HFFc6 (cell line): ENCODE measurements around the gene SCARB2. TPM values are rescaled to one million over a fixed set of nuclear protein-coding genes. Genes with fewer than 3 reads are reported as not detected.

Experiments
- DNase-seq: peaks from one replicate; pipeline ENCODE4 v3.0.0-alpha.2; 2018
- H3K27ac Mint-ChIP-seq: 2 replicates; pipeline ENCODE4 v1.8.0; 2020; ENCODE audit warnings: mild to moderate bottlenecking, mixed read lengths
- H3K27me3 Mint-ChIP-seq: 2 replicates; pipeline ENCODE4 v1.8.0; 2021; ENCODE audit warnings: mild to moderate bottlenecking, moderate library complexity, mixed read lengths; ENCODE audit not compliant: insufficient read depth
- H3K36me3 Mint-ChIP-seq: 2 replicates; pipeline ENCODE4 v1.8.0; 2021; ENCODE audit warnings: low read depth, mixed read lengths
- H3K4me1 Mint-ChIP-seq: 2 replicates; pipeline ENCODE4 v1.8.0; 2020; ENCODE audit warnings: low read depth, mixed read lengths
- H3K4me3 Mint-ChIP-seq: 2 replicates; pipeline ENCODE4 v1.8.0; 2020; ENCODE audit warnings: mild to moderate bottlenecking, moderate library complexity, mixed read lengths
- H3K9me3 Mint-ChIP-seq: 2 replicates; pipeline ENCODE4 v1.8.0; 2020; ENCODE audit warnings: mild to moderate bottlenecking, mixed read lengths
- total RNA-seq, 6 experiments: library from RNA; stranded (reverse); fragmentation: NEBNext Ultra II Directional; extraction: Animal tissue kit (Norgen Biotek cat#: 25700); gene quantifications; 2 replicates in 1 of 6; 3 replicates in 5 of 6; pipeline ENCODE4 v1.2.3, GENCODE V29; 2021
- TF ChIP-seq, protein P1 (sequence below): fragments of 200-600 bp; sonication (generic); IDR thresholded peaks from 2 replicates; pipeline ENCODE4 v1.5.0; 2021; ENCODE audit warnings: antibody characterized with exemption, mild to moderate bottlenecking

Gene SCARB2
- total RNA-seq, 6 experiments from 2014 or later = 126 to 145 (median 138) TPM

DNA sequence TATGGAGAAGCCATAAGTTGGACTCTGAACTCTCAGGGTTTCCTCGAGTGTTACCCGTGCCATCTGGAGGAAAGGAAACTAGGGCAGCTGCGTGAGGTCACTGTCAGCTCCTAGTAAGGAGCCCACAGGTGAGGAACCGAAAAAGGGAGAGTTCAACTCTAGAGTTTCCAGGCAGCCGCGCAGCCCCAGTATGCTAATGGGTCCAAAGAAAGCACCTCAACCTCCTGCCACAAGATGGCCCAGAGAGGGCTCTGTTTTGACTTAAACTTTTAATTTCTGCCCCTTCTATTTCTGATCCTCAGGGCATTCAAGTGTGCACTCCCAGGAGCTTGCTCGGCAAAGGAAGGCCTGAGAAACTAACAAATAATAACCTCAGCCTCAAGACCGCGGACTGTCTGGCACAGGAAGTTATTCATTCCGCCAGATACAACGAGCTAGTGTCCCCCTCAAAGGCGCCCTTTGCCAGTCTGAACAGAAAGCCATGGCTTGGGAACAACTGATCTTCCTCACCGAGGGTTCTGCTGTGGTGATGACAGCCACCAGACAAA is 13.9 kb downstream of the SCARB2 start:
- Mint-ChIP-seq H3K4me3 (no peak overlapping the region), H3K36me3 (peaks cover 12% of the 10 kb centered on the region), H3K9me3 (no peaks in the 10 kb centered on the region), H3K4me1 (peaks cover 72% of the 10 kb centered on the region), H3K27me3 (no peaks in the 10 kb centered on the region; the same call in 1 of the 2 replicates), H3K27ac (peak overlapping the region; percentile 21; the same call in 1 of the 2 replicates)
- TF ChIP-seq, protein P1, sequence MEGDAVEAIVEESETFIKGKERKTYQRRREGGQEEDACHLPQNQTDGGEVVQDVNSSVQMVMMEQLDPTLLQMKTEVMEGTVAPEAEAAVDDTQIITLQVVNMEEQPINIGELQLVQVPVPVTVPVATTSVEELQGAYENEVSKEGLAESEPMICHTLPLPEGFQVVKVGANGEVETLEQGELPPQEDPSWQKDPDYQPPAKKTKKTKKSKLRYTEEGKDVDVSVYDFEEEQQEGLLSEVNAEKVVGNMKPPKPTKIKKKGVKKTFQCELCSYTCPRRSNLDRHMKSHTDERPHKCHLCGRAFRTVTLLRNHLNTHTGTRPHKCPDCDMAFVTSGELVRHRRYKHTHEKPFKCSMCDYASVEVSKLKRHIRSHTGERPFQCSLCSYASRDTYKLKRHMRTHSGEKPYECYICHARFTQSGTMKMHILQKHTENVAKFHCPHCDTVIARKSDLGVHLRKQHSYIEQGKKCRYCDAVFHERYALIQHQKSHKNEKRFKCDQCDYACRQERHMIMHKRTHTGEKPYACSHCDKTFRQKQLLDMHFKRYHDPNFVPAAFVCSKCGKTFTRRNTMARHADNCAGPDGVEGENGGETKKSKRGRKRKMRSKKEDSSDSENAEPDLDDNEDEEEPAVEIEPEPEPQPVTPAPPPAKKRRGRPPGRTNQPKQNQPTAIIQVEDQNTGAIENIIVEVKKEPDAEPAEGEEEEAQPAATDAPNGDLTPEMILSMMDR = no peak
- no peak for DNase-seq

DNA sequence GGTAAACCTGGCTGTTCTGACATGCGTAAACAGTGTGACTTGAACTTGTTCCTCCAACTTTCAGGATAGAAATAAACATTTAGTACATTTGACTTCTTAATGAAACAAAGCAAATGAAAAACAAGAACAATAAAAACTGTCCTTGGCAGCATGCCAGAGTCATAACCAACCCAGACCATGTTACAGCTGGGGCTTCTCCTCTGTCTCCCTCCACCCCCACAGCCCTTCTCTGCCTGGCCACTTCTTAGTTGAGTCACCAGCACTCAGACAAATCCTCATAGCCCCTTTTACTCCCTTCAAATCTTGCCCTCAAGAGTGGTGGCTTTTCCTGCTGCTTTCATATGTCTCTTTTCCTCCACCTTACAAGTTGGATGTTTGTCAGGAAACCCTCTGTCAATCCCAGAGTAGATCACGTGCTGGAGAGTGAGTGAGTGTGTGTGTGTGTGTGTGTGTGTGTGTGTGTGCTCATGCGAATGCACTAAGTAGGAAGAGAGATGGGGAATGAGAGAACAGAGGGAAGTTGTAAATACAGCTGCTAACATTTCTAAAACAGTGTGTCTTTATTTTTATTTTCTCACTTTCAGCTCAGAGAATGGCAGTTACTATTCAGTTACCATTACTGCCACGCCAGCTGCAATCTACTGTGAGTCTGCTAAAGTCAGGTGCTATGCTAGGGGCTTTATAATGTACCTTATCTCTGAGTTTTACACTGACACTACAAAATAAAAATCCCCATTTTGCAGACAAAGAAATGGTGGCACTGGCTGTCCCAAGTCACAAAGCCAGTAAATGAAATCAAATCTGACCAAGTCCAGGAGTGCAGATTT is 15.0 kb downstream of the SCARB2 start:
- Mint-ChIP-seq H3K27me3 (no peaks in the 10 kb centered on the region; the same call in 1 of the 2 replicates), H3K4me1 (peaks cover 73% of the 10 kb centered on the region), H3K36me3 (peaks cover 21% of the 10 kb centered on the region), H3K27ac (peak overlapping the region; percentile 79), H3K9me3 (no peaks in the 10 kb centered on the region), H3K4me3 (peak overlapping the region; percentile 53)
- TF ChIP-seq, protein P1 = no peak
- DNase-seq = peak; percentile 74

DNA sequence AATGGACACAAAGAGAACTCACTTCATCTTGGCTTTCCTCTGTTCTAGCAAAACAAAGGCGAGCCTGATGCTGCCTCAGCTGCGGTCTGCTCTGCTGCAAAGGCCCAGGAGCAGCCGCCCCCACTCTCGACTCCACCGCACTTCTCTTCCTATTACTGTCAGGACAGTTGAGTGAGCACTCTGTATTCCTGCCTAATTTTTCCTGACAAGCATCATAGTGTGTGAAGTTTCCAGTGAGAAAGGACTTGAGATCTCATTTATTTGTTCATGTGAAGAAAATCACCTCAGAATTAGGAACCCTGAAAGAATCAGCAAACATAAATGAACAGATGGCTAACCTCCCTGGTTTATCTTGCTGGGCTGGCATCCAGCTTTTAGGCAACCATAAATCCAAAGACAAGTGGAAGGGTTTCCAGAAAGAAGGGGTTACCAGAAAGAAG is 15.6 kb downstream of the SCARB2 start:
- Mint-ChIP-seq H3K4me3 (peak overlapping the region; percentile 47; the same call in 1 of the 2 replicates), H3K9me3 (no peaks in the 10 kb centered on the region), H3K36me3 (peaks cover 27% of the 10 kb centered on the region), H3K4me1 (peaks cover 79% of the 10 kb centered on the region), H3K27me3 (no peaks in the 10 kb centered on the region; the same call in 1 of the 2 replicates), H3K27ac (peak overlapping the region; percentile 79)
- TF ChIP-seq, protein P1 = no peak
- DNase-seq = no peak

DNA sequence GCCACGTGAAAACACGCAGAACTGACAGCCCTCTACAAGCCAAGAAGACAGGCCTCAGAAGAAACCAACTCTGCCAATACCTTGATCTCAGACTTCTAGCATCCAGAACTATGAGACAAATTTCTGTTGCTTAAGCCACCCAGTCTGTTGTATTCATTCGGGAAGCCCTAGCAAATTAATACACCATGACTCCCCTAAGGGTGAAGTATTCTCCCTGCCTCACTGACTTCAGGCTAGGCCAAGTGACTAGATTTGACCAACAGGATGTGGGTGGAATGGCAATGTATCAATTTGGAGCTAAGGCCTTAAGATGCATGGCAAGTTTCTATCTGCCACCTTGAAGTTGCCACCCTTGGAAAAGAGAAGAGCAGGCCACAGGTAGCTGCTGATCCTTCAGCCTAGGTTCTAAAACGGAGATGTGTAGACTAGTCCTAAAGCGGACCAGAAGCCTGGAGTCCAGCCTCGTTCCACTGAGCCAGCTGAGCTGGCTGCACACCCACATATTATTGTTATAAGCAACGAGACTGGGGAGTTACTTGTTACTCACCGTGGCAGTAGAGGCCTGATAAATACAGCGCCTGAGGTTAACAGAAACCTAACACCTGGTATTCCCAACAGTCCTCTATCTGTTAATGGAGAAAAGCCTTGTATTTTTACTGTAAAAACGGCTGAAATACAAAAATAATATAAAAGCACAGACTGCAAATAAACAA is 16.4 kb downstream of the SCARB2 start:
- peak overlapping the region; percentile 47; the same call in 1 of the 2 replicates for H3K4me3 Mint-ChIP-seq
- H3K4me1 Mint-ChIP-seq = peaks cover 84% of the 10 kb centered on the region
- TF ChIP-seq, protein P1 = no peak
- H3K9me3 Mint-ChIP-seq = no peaks in the 10 kb centered on the region
- H3K36me3 Mint-ChIP-seq = peaks cover 35% of the 10 kb centered on the region
- no peaks in the 10 kb centered on the region; the same call in 1 of the 2 replicates for H3K27me3 Mint-ChIP-seq
- peak overlapping the region; percentile 79 for H3K27ac Mint-ChIP-seq
- peak; percentile 22 for DNase-seq

DNA sequence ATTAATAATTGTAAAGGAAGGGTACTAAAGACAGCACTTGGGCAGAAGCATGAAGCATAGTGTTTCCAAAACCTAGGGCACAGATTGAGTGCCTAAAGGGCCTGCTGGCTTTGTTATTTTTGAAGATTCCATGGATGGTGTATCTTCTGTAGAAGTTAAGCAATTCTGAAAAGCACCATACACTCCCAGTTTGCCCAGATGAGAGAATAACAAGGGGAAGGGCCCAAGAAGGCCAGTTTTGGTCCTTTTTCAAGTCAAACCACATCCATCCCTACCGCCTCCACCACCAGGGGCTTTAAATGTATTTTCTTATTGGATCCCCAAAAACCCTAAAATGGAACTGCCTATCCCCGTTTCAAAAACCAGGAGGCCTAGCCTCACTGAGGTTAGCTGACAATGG is 17.2 kb downstream of the SCARB2 start:
- Mint-ChIP-seq H3K36me3 (peaks cover 44% of the 10 kb centered on the region), H3K27ac (peak overlapping the region; percentile 79), H3K9me3 (no peaks in the 10 kb centered on the region), H3K4me1 (peaks cover 87% of the 10 kb centered on the region), H3K27me3 (no peaks in the 10 kb centered on the region; the same call in 1 of the 2 replicates), H3K4me3 (0 out of 2 replicates have a peak overlapping the region, but pooled peaks have one; percentile 20)
- DNase-seq = no peak
- TF ChIP-seq, protein P1 = no peak
